ENCODE results near the gene NRP1. TPM values are rescaled to one million over a fixed set of nuclear protein-coding genes. Genes with fewer than 3 reads are reported as not detected.

Gene NRP1
- total RNA-seq, 1 experiment from 2014 or later: 31.7 TPM

DNA sequence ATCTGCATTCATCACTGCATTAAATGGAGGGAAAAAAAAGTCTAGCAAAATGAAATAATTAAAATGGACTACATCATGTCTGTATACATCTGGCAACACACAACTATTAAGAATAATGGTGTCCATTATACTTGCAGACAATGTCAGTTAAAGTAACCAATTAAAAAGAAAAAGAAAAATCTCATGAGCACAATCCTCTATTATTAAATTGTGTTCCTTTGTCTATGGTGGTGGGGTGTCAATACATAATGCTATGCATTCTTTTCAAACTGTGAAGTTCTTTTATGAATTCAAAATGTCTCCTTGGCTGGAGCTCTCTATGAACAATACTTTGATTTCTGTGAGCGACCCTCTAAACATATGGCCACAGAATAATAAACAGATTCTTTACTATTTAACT is 63.5 kb downstream of the NRP1 start:
- TF ChIP-seq, protein P1, sequence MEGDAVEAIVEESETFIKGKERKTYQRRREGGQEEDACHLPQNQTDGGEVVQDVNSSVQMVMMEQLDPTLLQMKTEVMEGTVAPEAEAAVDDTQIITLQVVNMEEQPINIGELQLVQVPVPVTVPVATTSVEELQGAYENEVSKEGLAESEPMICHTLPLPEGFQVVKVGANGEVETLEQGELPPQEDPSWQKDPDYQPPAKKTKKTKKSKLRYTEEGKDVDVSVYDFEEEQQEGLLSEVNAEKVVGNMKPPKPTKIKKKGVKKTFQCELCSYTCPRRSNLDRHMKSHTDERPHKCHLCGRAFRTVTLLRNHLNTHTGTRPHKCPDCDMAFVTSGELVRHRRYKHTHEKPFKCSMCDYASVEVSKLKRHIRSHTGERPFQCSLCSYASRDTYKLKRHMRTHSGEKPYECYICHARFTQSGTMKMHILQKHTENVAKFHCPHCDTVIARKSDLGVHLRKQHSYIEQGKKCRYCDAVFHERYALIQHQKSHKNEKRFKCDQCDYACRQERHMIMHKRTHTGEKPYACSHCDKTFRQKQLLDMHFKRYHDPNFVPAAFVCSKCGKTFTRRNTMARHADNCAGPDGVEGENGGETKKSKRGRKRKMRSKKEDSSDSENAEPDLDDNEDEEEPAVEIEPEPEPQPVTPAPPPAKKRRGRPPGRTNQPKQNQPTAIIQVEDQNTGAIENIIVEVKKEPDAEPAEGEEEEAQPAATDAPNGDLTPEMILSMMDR (conservative IDR thresholded peaks at IDR 0.05; ENCODE audit: low read depth, low read length): no peak
- TF ChIP-seq EZH2 (IDR thresholded peaks at IDR 0.05; ENCODE audit: borderline replicate concordance, low read depth, low read length, poor library complexity, severe bottlenecking): no peak
- CTCF ChIA-PET: no interaction called here
- BruUV-seq (replicated peaks): no TSS peak

DNA sequence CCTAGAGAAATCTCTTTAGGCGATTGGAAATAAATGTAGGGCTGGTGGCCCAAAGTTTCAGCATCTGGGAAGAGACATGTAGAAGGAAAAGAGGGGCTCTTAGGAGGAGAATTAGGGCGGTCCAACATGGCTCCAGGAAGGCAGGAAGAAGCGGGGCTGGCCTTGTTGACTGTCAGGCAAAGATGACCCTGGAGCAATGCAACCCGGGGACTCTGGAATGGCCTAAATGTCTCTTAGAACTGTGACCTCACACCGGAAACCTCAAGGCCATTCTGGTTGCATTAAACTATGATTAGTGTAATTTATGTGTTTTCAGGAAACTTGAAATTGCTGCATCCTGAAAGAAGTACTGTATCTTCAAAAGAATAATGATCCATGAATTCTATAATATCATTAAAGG is 66.8 kb downstream of the NRP1 start:
- intact Hi-C loops (cut with micrococcal nuclease; ENCODE audit: unreplicated experiment): no loop called here
- DNase-seq (ENCODE audit: low spot score): no peak
- H3K9me3 ChIP-seq (ENCODE audit: low read depth, low read length, poor library complexity, severe bottlenecking): no peaks in the 10 kb centered on the region
- H3K27ac ChIP-seq (ENCODE audit: low read depth, low read length, poor library complexity, severe bottlenecking): no peak overlapping the region
- H3K27me3 ChIP-seq (replicated peaks; ENCODE audit: insufficient read depth, low read depth, low read length, poor library complexity): no peaks in the 10 kb centered on the region
- ChIA-PET CTCF (no interaction called here), POLR2A (ENCODE audit: low non-redundant PET) (no interaction called here)
- no peak for TF ChIP-seq EZH2 (IDR thresholded peaks at IDR 0.05; ENCODE audit: borderline replicate concordance, low read depth, low read length, poor library complexity, severe bottlenecking)
- TF ChIP-seq, protein P1 (conservative IDR thresholded peaks at IDR 0.05; ENCODE audit: low read depth, low read length): no peak
- no peaks in the 10 kb centered on the region for H3K36me3 ChIP-seq (ENCODE audit: insufficient read depth, low read length, poor library complexity, severe bottlenecking)
- no peak overlapping the region for H3K4me3 ChIP-seq (ENCODE audit: low read depth, low read length, poor library complexity, severe bottlenecking)
- H3K4me1 ChIP-seq (ENCODE audit: insufficient read depth, low read length, poor library complexity, severe bottlenecking): peaks cover 20% of the 10 kb centered on the region
- no TSS peak for BruUV-seq (replicated peaks)

More for the DNA sequence above, 63.5 kb downstream of the NRP1 start:
- no peaks in the 10 kb centered on the region for H3K36me3 ChIP-seq (ENCODE audit: insufficient read depth, low read length, poor library complexity, severe bottlenecking)
- no peak for DNase-seq (ENCODE audit: low spot score)
- POLR2A ChIA-PET (ENCODE audit: low non-redundant PET): no interaction called here
- intact Hi-C loops (cut with micrococcal nuclease; ENCODE audit: unreplicated experiment): loop anchor here (5.0 kb wide), 2 partner anchors 54 to 79 kb away; no protein-coding TSS in a partner anchor
- H3K27me3 ChIP-seq (replicated peaks; ENCODE audit: insufficient read depth, low read depth, low read length, poor library complexity): no peaks in the 10 kb centered on the region
- H3K4me1 ChIP-seq (ENCODE audit: insufficient read depth, low read length, poor library complexity, severe bottlenecking): peaks cover 38% of the 10 kb centered on the region
- no peak overlapping the region for H3K4me3 ChIP-seq (ENCODE audit: low read depth, low read length, poor library complexity, severe bottlenecking)
- H3K27ac ChIP-seq (ENCODE audit: low read depth, low read length, poor library complexity, severe bottlenecking): no peak overlapping the region
- no peaks in the 10 kb centered on the region for H3K9me3 ChIP-seq (ENCODE audit: low read depth, low read length, poor library complexity, severe bottlenecking)

DNA sequence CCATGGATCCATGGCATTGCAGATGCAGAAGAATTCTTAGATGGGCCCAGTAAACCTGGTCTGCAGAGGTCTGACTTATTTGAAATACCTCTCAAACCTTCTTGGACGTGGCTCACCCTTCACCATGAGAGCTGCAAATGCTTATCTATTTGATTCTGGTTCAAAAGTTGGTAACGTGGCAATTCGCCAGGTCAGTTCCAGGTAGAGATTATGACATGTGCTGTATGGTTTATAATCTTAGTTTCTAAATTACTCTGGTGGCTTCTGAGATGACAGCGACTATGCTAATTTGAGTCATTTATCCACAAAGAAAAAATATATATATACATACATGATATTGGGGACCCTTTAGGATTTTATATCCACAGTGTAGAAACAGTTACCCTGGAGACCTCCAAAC is 68.8 kb downstream of the NRP1 start:
- CTCF ChIA-PET: no interaction called here
- Histone ChIP-seq H3K27ac (ENCODE audit: low read depth, low read length, poor library complexity, severe bottlenecking) (no peak overlapping the region), H3K36me3 (ENCODE audit: insufficient read depth, low read length, poor library complexity, severe bottlenecking) (no peaks in the 10 kb centered on the region), H3K4me3 (ENCODE audit: low read depth, low read length, poor library complexity, severe bottlenecking) (no peak overlapping the region), H3K9me3 (ENCODE audit: low read depth, low read length, poor library complexity, severe bottlenecking) (no peaks in the 10 kb centered on the region), H3K4me1 (ENCODE audit: insufficient read depth, low read length, poor library complexity, severe bottlenecking) (no peaks in the 10 kb centered on the region), H3K27me3 (replicated peaks; ENCODE audit: insufficient read depth, low read depth, low read length, poor library complexity) (no peaks in the 10 kb centered on the region)
- TF ChIP-seq, protein P1 (conservative IDR thresholded peaks at IDR 0.05; ENCODE audit: low read depth, low read length): no peak
- TF ChIP-seq EZH2 (IDR thresholded peaks at IDR 0.05; ENCODE audit: borderline replicate concordance, low read depth, low read length, poor library complexity, severe bottlenecking): no peak
- DNase-seq (ENCODE audit: low spot score): no peak
- intact Hi-C loops (cut with micrococcal nuclease; ENCODE audit: unreplicated experiment): no loop called here
- POLR2A ChIA-PET (ENCODE audit: low non-redundant PET): no interaction called here
- BruUV-seq (replicated peaks): no TSS peak
